GM12891 (cell line): ENCODE measurements around the gene HINFP.

Experiments used
- DNase-seq: peaks from one replicate; pipeline ENCODE4 v3.0.0; 2011; ENCODE audit warnings: low spot score; ENCODE audit not compliant: insufficient read length
- FAIRE-seq: peaks from 2 replicates; lab custom pipeline; 2011; peaks lifted over from hg19 to GRCh38; lab: Jason Lieb, UNC
- PAX5 ChIP-seq: IDR thresholded peaks from 2 replicates; pipeline ENCODE4 v1.6.1; 2011; ENCODE audit warnings: low read length, moderate library complexity, mild to moderate bottlenecking; ENCODE audit not compliant: insufficient read depth, severe bottlenecking
- POLR2A ChIP-seq: IDR thresholded peaks from 2 replicates; pipeline ENCODE4 v1.6.1; 2011; ENCODE audit warnings: low read depth, low read length, control low read depth
- POLR2AphosphoS5 ChIP-seq: IDR thresholded peaks from 2 replicates; pipeline ENCODE4 v1.6.1; 2011; ENCODE audit warnings: low read depth, low read length, control low read depth
- POU2F2 ChIP-seq: IDR thresholded peaks from 2 replicates; pipeline ENCODE4 v1.6.1; 2011; ENCODE audit warnings: low read depth, mild to moderate bottlenecking, control low read depth, low read length, moderate library complexity
- SPI1 ChIP-seq: IDR thresholded peaks from 2 replicates; pipeline ENCODE4 v1.6.1; 2011; ENCODE audit warnings: low read depth, low read length, control low read depth
- TAF1 ChIP-seq: IDR thresholded peaks from 2 replicates; pipeline ENCODE4 v1.6.1; 2011; ENCODE audit warnings: low read depth, low read length, control low read depth

The HINFP gene

GRCh38 chr11:119108857-119109221 lies 12.5 kb upstream of the HINFP start:
- TF ChIP-seq POU2F2 (no peak), TAF1 (no peak)
- DNase-seq (no peak), FAIRE-seq (no peak)

- FAIRE-seq (no peak), DNase-seq (no peak)
- TF ChIP-seq PAX5 (no peak), POU2F2 (no peak), TAF1 (no peak), POLR2AphosphoS5 (no peak), SPI1 (no peak), POLR2A (no peak)
Observed at GRCh38 chr11:119109843-119110242, 11.5 kb upstream of the HINFP start.

DNA sequence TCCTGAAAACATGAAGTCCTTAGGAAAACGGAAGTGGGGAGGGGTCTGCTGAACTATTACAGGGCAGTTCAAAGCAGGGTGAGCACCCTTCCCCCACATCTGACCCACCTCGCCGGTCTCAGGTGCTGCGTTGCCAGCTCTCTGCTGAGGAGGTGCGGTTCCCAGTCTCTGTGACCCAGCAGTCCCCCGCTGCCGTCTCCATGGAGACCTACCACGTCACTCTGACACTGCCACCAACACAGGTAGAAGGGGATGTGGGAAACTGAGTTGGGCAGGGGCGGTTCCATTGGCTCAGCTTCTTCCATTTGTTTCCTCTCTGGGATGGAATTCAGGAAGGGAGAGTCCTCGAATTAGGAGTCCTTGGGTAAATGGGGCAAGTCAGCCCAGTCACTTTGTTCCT lies 10.9 kb upstream of the HINFP start:
- no peak for TF ChIP-seq POLR2A
- TF ChIP-seq POU2F2, result no peak
- TF ChIP-seq PAX5, result no peak
- TF ChIP-seq POLR2AphosphoS5, result no peak
- TF ChIP-seq SPI1, result no peak
- no peak for TF ChIP-seq TAF1
- no peak for FAIRE-seq
- no peak for DNase-seq

DNA sequence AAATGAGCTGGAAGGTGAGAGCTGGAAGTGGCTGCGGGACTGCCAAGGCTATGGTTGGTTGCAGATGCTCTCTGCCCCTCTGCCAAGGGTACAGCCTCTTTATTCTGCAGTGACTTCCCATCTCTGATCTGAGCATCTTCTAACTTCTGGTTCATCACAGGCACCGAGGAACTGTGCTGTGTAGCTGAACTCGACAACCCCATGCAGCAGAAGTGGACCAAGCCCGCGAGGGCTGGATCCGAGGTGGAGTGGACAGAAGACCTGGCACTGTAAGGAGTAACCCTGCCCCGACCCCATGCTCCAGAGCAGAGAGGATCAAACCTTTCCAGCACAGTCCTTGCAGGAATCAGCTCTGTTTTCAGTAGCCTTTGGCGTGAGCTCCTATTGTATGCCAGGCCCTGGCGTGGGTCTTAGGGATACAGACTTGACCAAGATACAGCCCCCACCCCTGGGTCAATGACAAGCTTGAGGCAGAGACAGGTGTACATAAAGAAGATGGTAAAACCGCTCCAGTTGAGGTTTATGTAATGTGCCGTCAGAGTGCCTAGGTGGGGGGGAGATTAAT lies 9.9 kb upstream of the HINFP start:
- no peak for DNase-seq
- no peak for FAIRE-seq
- TF ChIP-seq POU2F2, result no peak
- TF ChIP-seq PAX5, result no peak
- TF ChIP-seq POLR2A, result no peak
- no peak for TF ChIP-seq POLR2AphosphoS5
- no peak for TF ChIP-seq SPI1
- TF ChIP-seq TAF1, result no peak

GRCh38 chr11:119112314-119113020 lies 8.9 kb upstream of the HINFP start:
- TF ChIP-seq PAX5 (no peak), POLR2A (no peak), POU2F2 (no peak), SPI1 (no peak), POLR2AphosphoS5 (no peak), TAF1 (no peak)
- FAIRE-seq, result no peak
- DNase-seq, result no peak

- FAIRE-seq (no peak), DNase-seq (no peak)
- TF ChIP-seq POLR2A (no peak), POLR2AphosphoS5 (no peak), POU2F2 (no peak), SPI1 (no peak)
Observed at GRCh38 chr11:119113716-119114115, 7.7 kb upstream of the HINFP start.

DNA sequence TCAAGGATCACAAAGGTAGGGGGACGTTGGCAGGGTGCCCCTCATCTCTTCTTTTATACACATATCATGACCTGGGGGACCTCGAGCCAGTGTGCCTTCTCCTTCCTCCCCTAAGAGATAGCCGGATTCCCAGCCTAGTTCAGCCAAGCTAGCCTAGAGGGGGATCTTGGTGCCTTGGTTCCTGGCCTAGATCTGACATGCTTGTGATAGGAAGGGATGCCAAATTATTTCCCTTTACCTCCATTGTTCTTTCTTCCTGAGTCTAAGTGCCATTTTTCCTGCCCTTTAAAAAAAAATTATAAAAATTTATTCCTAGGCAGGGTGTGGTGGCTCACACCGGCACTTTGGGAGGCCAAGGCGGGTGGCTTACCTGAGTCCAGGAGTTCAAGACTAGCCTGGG lies 7.0 kb upstream of the HINFP start:
- DNase-seq (no peak), FAIRE-seq (no peak)
- TF ChIP-seq SPI1 (no peak), TAF1 (no peak), PAX5 (no peak), POLR2AphosphoS5 (no peak), POU2F2 (no peak), POLR2A (no peak)

DNA sequence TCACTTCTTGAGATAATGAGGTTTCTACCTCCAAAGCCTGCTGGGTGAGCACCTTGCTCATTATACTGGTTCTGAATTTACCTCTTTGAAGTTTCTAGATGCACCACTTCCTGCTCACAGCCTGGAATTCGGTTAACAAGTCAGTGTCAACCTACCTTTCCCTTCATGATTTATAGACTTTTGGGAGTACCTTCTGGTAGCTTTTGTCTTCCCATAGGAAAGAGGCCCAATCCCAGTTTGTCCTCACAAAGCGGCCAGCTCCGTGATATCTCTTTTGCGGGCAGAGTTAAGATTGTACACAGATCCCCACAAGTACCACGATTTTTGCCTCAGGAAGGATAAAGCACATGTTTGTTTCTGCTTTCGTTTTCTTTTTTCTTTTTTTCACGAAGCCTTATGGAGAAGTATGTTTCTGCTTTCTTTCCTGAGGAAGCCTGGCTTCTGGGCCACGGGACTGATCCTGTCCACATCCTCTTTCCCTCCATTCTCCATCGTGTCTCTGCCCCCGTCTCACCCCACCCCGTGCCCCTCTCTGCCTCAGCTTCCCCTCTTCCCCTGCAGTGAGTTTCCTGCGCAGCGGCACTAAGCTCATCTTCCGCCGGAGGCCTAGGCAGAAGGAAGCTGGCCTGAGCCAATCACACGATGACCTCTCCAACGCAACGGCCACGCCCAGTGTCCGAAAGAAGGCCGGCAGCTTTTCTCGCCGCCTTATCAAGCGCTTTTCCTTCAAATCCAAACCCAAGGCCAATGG lies 5.7 kb upstream of the HINFP start:
- TF ChIP-seq POLR2AphosphoS5 (no peak), POLR2A (no peak), SPI1 (no peak), TAF1 (no peak), POU2F2 (no peak)
- no peak for FAIRE-seq
- no peak for DNase-seq

DNA sequence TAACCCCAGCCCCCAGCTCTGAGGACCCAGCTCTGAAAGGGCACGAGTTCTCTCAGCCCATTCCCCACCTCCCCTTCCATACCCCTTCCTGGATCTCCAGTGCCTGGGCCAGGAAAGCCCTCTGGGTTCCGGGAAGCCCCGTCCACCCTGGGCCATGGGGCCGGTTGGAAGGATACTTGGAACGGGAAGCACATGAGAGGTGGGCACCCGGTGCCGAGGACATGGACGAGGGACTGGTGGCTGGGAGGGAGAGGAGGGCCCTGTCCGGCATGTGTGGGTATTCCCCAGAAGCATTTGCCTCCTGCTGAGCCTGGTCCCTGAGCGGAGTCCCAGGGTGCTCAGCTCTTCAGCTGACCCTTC lies 5.2 kb upstream of the HINFP start:
- FAIRE-seq (no peak), DNase-seq (no peak)
- TF ChIP-seq POLR2A (no peak), POLR2AphosphoS5 (no peak), PAX5 (no peak), POU2F2 (no peak), TAF1 (no peak), SPI1 (no peak)

- DNase-seq (no peak), FAIRE-seq (no peak)
- TF ChIP-seq TAF1 (no peak), PAX5 (no peak), POLR2AphosphoS5 (no peak), SPI1 (no peak), POLR2A (no peak)
Observed at GRCh38 chr11:119116601-119117000, 4.8 kb upstream of the HINFP start.
